GM19351 (cell line): Measurements from ENCODE around the gene DNAJB1.
"Not testable (repeated sequence)": the region's sequence is repeated elsewhere in the genome, so short reads cannot be mapped to it uniquely, and the experiment has no call there.

Experiments used
- ATAC-seq: cut with Tn5 transposase; IDR thresholded peaks from one replicate; pipeline ENCODE4 v1.9.1; 2021; ENCODE audit warnings: mild to moderate bottlenecking, moderate library complexity; ENCODE audit not compliant: unreplicated experiment

DNAJB1 gene

GRCh38 chr19:14525729-14526128 is 7.5 kb upstream of the DNAJB1 start:
- no peak for ATAC-seq

GRCh38 chr19:14520543-14520942 is 2.3 kb upstream of the DNAJB1 start:
- no peak for ATAC-seq

- ATAC-seq, result no peak
Measured at GRCh38 chr19:14519860-14520407, 1.7 kb upstream of the DNAJB1 start.

GRCh38 chr19:14519245-14519859 is 1.2 kb upstream of the DNAJB1 start:
- ATAC-seq, result no peak

- ATAC-seq, result no peak
Measured at GRCh38 chr19:14517446-14517839, 754 bp downstream of the DNAJB1 start.

- no peak for ATAC-seq
Measured at GRCh38 chr19:14516746-14517438, 1.3 kb downstream of the DNAJB1 start.

GRCh38 chr19:14516048-14516534 is 2.1 kb downstream of the DNAJB1 start:
- no peak for ATAC-seq

GRCh38 chr19:14515501-14516047 is 2.6 kb downstream of the DNAJB1 start:
- ATAC-seq, result no peak

- ATAC-seq, result no peak
Measured at GRCh38 chr19:14514215-14514863, 3.9 kb downstream of the DNAJB1 start.

- no peak for ATAC-seq
Measured at GRCh38 chr19:14512406-14512961, 5.7 kb downstream of the DNAJB1 start.

GRCh38 chr19:14511229-14511593 is 7.0 kb downstream of the DNAJB1 start:
- no peak for ATAC-seq

GRCh38 chr19:14510311-14511228 is 7.6 kb downstream of the DNAJB1 start:
- no peak for ATAC-seq

GRCh38 chr19:14507704-14508542 is 10.3 kb downstream of the DNAJB1 start:
- no peak for ATAC-seq

GRCh38 chr19:14505488-14506239 is 12.5 kb downstream of the DNAJB1 start:
- ATAC-seq, result no peak

GRCh38 chr19:14504575-14504974 is 13.6 kb downstream of the DNAJB1 start:
- not testable (repeated sequence) for ATAC-seq

- ATAC-seq, result no peak
Measured at GRCh38 chr19:14503285-14503684, 14.9 kb downstream of the DNAJB1 start.

GRCh38 chr19:14502334-14503092 is 15.7 kb downstream of the DNAJB1 start:
- ATAC-seq, result no peak
